NT2/D1 (cell line): Measurements from ENCODE around the gene C13orf42.

Experiments used
- SUZ12 ChIP-seq: IDR thresholded peaks from 2 replicates; pipeline ENCODE4 v1.6.1; 2011; ENCODE audit not compliant: insufficient read length, insufficient read depth; ENCODE audit errors: extremely low read depth
- YY1 ChIP-seq: IDR thresholded peaks from 2 replicates; pipeline ENCODE4 v1.6.1; 2011; ENCODE audit not compliant: insufficient read length, insufficient read depth
- ZNF274 ChIP-seq: IDR thresholded peaks from 2 replicates; pipeline ENCODE4 v1.6.1; 2011; ENCODE audit warnings: mild to moderate bottlenecking, low read depth, low read length

DNA sequence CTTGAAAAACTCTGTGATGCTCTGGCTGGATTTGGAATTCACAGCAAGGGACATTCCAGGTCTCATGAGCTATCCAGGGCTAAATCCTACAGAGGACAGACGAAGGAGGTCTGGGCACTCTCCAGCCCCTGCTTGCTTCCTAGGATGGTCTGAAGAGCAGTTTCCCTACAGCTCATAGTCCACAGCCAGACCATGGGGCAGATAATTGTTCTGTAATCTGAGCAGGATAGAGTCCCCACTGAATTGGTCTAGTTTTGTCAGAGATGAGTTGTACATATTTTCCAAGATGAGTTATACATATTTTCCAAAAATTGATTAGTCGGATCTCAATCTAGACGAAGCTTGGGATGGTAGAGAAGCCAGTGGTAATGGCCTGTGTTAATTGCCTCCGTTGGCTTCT is 75.6 kb downstream of the C13orf42 start:
- TF ChIP-seq YY1 = no peak
- TF ChIP-seq ZNF274 = no peak
- no peak for TF ChIP-seq SUZ12
